Right lobe of liver (tissue), 6 donors: ENCODE data around the gene KPNA2. TPM values are rescaled to one million over a fixed set of nuclear protein-coding genes. Genes with fewer than 3 reads are reported as not detected.

Source experiments
- ATAC-seq, 4 donors: fragments of 200-7000 bp; cut with Tn5 transposase; one replicate each; pipeline ENCODE4 v1.9.1; 2020; ENCODE audit warnings: mild to moderate bottlenecking in 4 of 4, moderate library complexity in 4 of 4
- DNase-seq, 3 donors: peaks; one replicate each; pipeline ENCODE4 v3.0.0-alpha.2; 2020
- H3K27ac ChIP-seq, 3 donors: fragments of 200-600 bp; one replicate each; pipeline ENCODE4 v1.8.0; 2022
- H3K27me3 ChIP-seq, 2 donors: fragments of 200-600 bp; one replicate each; pipeline ENCODE4 v1.8.0; 2022
- H3K36me3 ChIP-seq, 4 donors: fragments of 200-600 bp; sonication (generic) in 1 of 4; one replicate each; pipeline versions ENCODE4 v1.5.1 to v1.8.0; 2017 to 2022; ENCODE audit warnings: control low read depth in 1 of 4
- H3K4me1 ChIP-seq, 4 donors: fragments of 200-600 bp; sonication (generic) in 1 of 4; one replicate each; pipeline versions ENCODE4 v1.5.1 to v1.8.0; 2017 to 2022; ENCODE audit warnings: control low read depth in 1 of 4
- H3K4me3 ChIP-seq, 3 donors: fragments of 200-600 bp; one replicate each; pipeline ENCODE4 v1.8.0; 2022
- H3K9me3 ChIP-seq, 4 donors: fragments of 200-600 bp; sonication (generic) in 1 of 4; one replicate each; pipeline versions ENCODE4 v1.5.1 to v1.8.0; 2017 to 2022; ENCODE audit warnings: control low read depth in 1 of 4
- CTCF ChIP-seq, 4 donors: fragments of 200-600 bp in 3 of 4; fragments of 450-650 bp in 1 of 4; IDR thresholded peaks; one replicate each; pipeline versions ENCODE4 v1.5.1 to v1.8.0; 2016 to 2022; ENCODE audit warnings: antibody characterized with exemption in 4 of 4, mild to moderate bottlenecking in 2 of 4
- POLR2A ChIP-seq: fragments of 450-650 bp; IDR thresholded peaks from one replicate; pipeline ENCODE4 v1.6.1; 2017; ENCODE audit warnings: antibody characterized with exemption, mild to moderate bottlenecking
- WGBS: methylation state at CpG from one replicate; pipeline ENCODE4 v1.1.6; 2018; ENCODE audit warnings: low coverage, low lambda C conversion rate; ENCODE audit not compliant: insufficient coverage; ENCODE audit errors: missing lambda C conversion rate; 5-methylcytosine and 5-hydroxymethylcytosine counted together
- intact Hi-C, 2 donors: fragments of 100-400 bp; cut with DNase I; formaldehyde crosslinking; loops; one replicate each; pipeline versions ENCODE4 v1.11.2 to v1.14.1; 2022
- total RNA-seq, 6 experiments: library from RNA; depleted of rRNA in 2 of 6; stranded (reverse); fragments of >200 nt in 2 of 6; fragmentation: NEBNext Ultra II Directional in 3 of 6; extraction: Animal tissue kit (Norgen Biotek cat#: 25700) in 3 of 6; gene quantifications; one replicate each; pipeline versions ENCODE4 v1.1.0 to v1.2.4, GENCODE V29; 2016 to 2023
- donor health status: DM: no; HTN: yes; CAD: no.
- donor health status: DM: no; HTN: no; CAD: no.
- donor health status: DM: no; HTN: no; CAD: no.
- donor health status: DM: no; HTN: yes; CAD: no.
- donor health status: DM: no; HTN: yes; CAD: no.

Gene KPNA2
- total RNA-seq, 6 experiments from 2014 or later: 9.2 to 36.6 (median 20.0) TPM

- Histone ChIP-seq H3K36me3 (no peaks in the 10 kb centered on the region), H3K4me1 (peaks cover 0 to 15% (median 2%) of the 10 kb centered on the region in 4 donors), H3K4me3 (no peak overlapping the region), H3K27me3 (no peaks in the 10 kb centered on the region), H3K27ac (peak overlapping the region; percentile 59 to 82 (median 74)), H3K9me3 (no peaks in the 10 kb centered on the region)
- intact Hi-C loops: no loop called here
- DNase-seq (peak; percentile 51 to 79 (median 70)), ATAC-seq (peak; percentile 88 to 95 (median 95))
- WGBS: 33% methylated on average over 7 of the region's 8 CpGs
- TF ChIP-seq CTCF (IDR thresholded peaks at IDR 0.05) (no peak), POLR2A (no peak)
These were observed 5.9 kb upstream of the KPNA2 start for GRCh38 chr17:68029512-68030215.

GRCh38 chr17:68033636-68034451 lies 1.7 kb upstream of the KPNA2 start:
- no peaks in the 10 kb centered on the region for H3K9me3 ChIP-seq
- no peak for DNase-seq
- H3K4me3 ChIP-seq: no peak overlapping the region
- ATAC-seq: no peak
- H3K36me3 ChIP-seq: peaks cover 0 to 9% (median 0%) of the 10 kb centered on the region in 4 donors
- peaks cover 0 to 23% (median 2%) of the 10 kb centered on the region in 4 donors for H3K4me1 ChIP-seq
- intact Hi-C loops: no loop called here
- WGBS: 76% methylated on average over 7 of the region's 7 CpGs
- TF ChIP-seq POLR2A: no peak
- TF ChIP-seq CTCF (IDR thresholded peaks at IDR 0.05): no peak
- H3K27ac ChIP-seq: no peak overlapping the region
- no peaks in the 10 kb centered on the region for H3K27me3 ChIP-seq

- peaks cover 0 to 18% (median 2%) of the 10 kb centered on the region in 4 donors for H3K4me1 ChIP-seq
- TF ChIP-seq POLR2A: no peak
- no peak for TF ChIP-seq CTCF (IDR thresholded peaks at IDR 0.05)
- no peak overlapping the region for H3K4me3 ChIP-seq
- WGBS: 39% methylated on average over 1 of the region's 1 CpG
- H3K36me3 ChIP-seq: peaks cover 0 to 9% (median 0%) of the 10 kb centered on the region in 4 donors
- no peak overlapping the region for H3K27ac ChIP-seq
- no peaks in the 10 kb centered on the region for H3K27me3 ChIP-seq
- ATAC-seq (no peak), DNase-seq (no peak)
- intact Hi-C loops: no loop called here
- H3K9me3 ChIP-seq: no peaks in the 10 kb centered on the region
These were observed 1.1 kb upstream of the KPNA2 start for GRCh38 chr17:68034452-68034776.

GRCh38 chr17:68035131-68035522 lies 408 bp upstream of the KPNA2 start:
- Histone ChIP-seq H3K4me1 (peaks cover 0 to 13% (median 0%) of the 10 kb centered on the region in 4 donors), H3K27me3 (no peaks in the 10 kb centered on the region), H3K9me3 (no peaks in the 10 kb centered on the region), H3K27ac (no peak overlapping the region), H3K36me3 (peaks cover 0 to 9% (median 0%) of the 10 kb centered on the region in 4 donors), H3K4me3 (peak overlapping the region in 2 of 3 donors; percentile 28 to 34)
- TF ChIP-seq CTCF (IDR thresholded peaks at IDR 0.05) (no peak), POLR2A (no peak)
- ATAC-seq (peak; percentile 89 to 93 (median 92)), DNase-seq (peak; percentile 94 to 95 (median 95))
- intact Hi-C loops: no loop called here
- 7% methylated on average over 10 of the region's 27 CpGs for WGBS
